ENCODE results near the gene ENAH.

GRCh38 chr1:225520587-225521227, 132.2 kb downstream of the ENAH start:
- TF ChIP-seq CEBPB (IDR thresholded peaks at IDR 0.05; ENCODE audit: low read depth), result peak; percentile 44; the same call in 1 of the 2 replicates
- no peak for TF ChIP-seq CTCF (IDR thresholded peaks at IDR 0.05 in 2 of 3, conservative IDR thresholded peaks at IDR 0.05 in 1 of 3; ENCODE audit: borderline replicate concordance in 1 of 3, insufficient read depth in 1 of 3, low read depth in 2 of 3, low read length in 2 of 3)
- no peak for TF ChIP-seq ZNF274 (IDR thresholded peaks at IDR 0.05; ENCODE audit: low read depth, low read length)
- no peak for TF ChIP-seq EZH2phosphoT487 (IDR thresholded peaks at IDR 0.05; ENCODE audit: borderline replicate concordance)
- TF ChIP-seq POLR2AphosphoS5 (IDR thresholded peaks at IDR 0.05; ENCODE audit: low read depth, low read length), result no peak
- no peak for TF ChIP-seq REST (IDR thresholded peaks at IDR 0.05; ENCODE audit: low read depth)
- TF ChIP-seq ATF3 (IDR thresholded peaks at IDR 0.05), result no peak
- TF ChIP-seq RAD21 (IDR thresholded peaks at IDR 0.05; ENCODE audit: low read depth), result no peak
- TF ChIP-seq, protein P1, sequence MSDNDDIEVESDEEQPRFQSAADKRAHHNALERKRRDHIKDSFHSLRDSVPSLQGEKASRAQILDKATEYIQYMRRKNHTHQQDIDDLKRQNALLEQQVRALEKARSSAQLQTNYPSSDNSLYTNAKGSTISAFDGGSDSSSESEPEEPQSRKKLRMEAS (IDR thresholded peaks at IDR 0.05), result no peak
- no peak for TF ChIP-seq TCF7L2 (IDR thresholded peaks at IDR 0.05; ENCODE audit: borderline replicate concordance, extremely low read depth, insufficient read depth, insufficient read length)
- no peak for TF ChIP-seq SP1 (IDR thresholded peaks at IDR 0.05; ENCODE audit: low read depth)
- TF ChIP-seq JUND (IDR thresholded peaks at IDR 0.05), result no peak
- TF ChIP-seq EZH2 (IDR thresholded peaks at IDR 0.05), result no peak
